Activated CD4-positive, CD25-positive, alpha-beta regulatory T cell (primary cell): Measurements from ENCODE around the gene PLXNA4.

Experiments used
- DNase-seq, 4 experiments: peaks; one replicate each; lab custom pipeline; 2025; lab: John Stamatoyannopoulos, UW

Gene PLXNA4

GRCh38 chr7:132500727-132501440, 75.4 kb downstream of the PLXNA4 start:
- DNase-seq: no peak

GRCh38 chr7:132499487-132499886, 76.8 kb downstream of the PLXNA4 start:
- DNase-seq: no peak

GRCh38 chr7:132499065-132499464, 77.2 kb downstream of the PLXNA4 start:
- DNase-seq: no peak

- no peak for DNase-seq
Measured at GRCh38 chr7:132498319-132498718, 78.0 kb downstream of the PLXNA4 start.

GRCh38 chr7:132497098-132497497, 79.2 kb downstream of the PLXNA4 start:
- DNase-seq: no peak

GRCh38 chr7:132495936-132496335, 80.3 kb downstream of the PLXNA4 start:
- no peak for DNase-seq

GRCh38 chr7:132494474-132494873, 81.8 kb downstream of the PLXNA4 start:
- DNase-seq: no peak

- no peak for DNase-seq
Measured at GRCh38 chr7:132492823-132493445, 83.3 kb downstream of the PLXNA4 start.

- DNase-seq: no peak
Measured at GRCh38 chr7:132491391-132491945, 84.8 kb downstream of the PLXNA4 start.

- DNase-seq: no peak
Measured at GRCh38 chr7:132490474-132490873, 85.8 kb downstream of the PLXNA4 start.

- no peak for DNase-seq
Measured at GRCh38 chr7:132489776-132490237, 86.5 kb downstream of the PLXNA4 start.

- no peak for DNase-seq
Measured at GRCh38 chr7:132488634-132489302, 87.5 kb downstream of the PLXNA4 start.

GRCh38 chr7:132486274-132486610, 90.0 kb downstream of the PLXNA4 start:
- DNase-seq: no peak

GRCh38 chr7:132485600-132486273, 90.5 kb downstream of the PLXNA4 start:
- no peak for DNase-seq

- no peak for DNase-seq
Measured at GRCh38 chr7:132485136-132485535, 91.1 kb downstream of the PLXNA4 start.

- no peak for DNase-seq
Measured at GRCh38 chr7:132482866-132483265, 93.4 kb downstream of the PLXNA4 start.

GRCh38 chr7:132480534-132480933, 95.7 kb downstream of the PLXNA4 start:
- no peak for DNase-seq

- DNase-seq: no peak
Measured at GRCh38 chr7:132476541-132476940, 99.7 kb downstream of the PLXNA4 start.

- no peak for DNase-seq
Measured at GRCh38 chr7:132475669-132476116, 100.6 kb downstream of the PLXNA4 start.

GRCh38 chr7:132475037-132475668, 101.1 kb downstream of the PLXNA4 start:
- DNase-seq: no peak

- no peak for DNase-seq
Measured at GRCh38 chr7:132472463-132473120, 103.7 kb downstream of the PLXNA4 start.
